ENCODE data around the gene SETBP1. TPM values are rescaled to one million over a fixed set of nuclear protein-coding genes. Genes with fewer than 3 reads are reported as not detected.

Gene SETBP1
- 48.8 TPM for total RNA-seq

GRCh38 chr18:44680273-44681075, at the start of gene SETBP1:
SETBP1 (plus strand) TSS chr18:44680888; CDS start chr18:44701347, 20,459 bp downstream.

Small RNAs within 50 kb of the gene (small RNA-seq; reads per million reads assigned to genes)
- gene MIR4319 (ENCODE audit: low replicate concordance), result not detected

Measured in metanephros (tissue), 2 donors.